Common myeloid progenitor, CD34-positive (primary cell): Measurements from ENCODE around the gene MYOF.

Source experiments
- CTCF ChIA-PET: fragments of 350-600 bp; sonication (Branson Sonifier 250); formaldehyde crosslinking; loops from one replicate; lab custom pipeline; 2021; ENCODE audit warnings: antibody characterized with exemption; lab: Charles Lee
- POLR2A ChIA-PET: fragments of 350-600 bp; sonication (Branson Sonifier 250); formaldehyde crosslinking; loops from one replicate; lab custom pipeline; 2021; ENCODE audit warnings: antibody characterized with exemption; lab: Charles Lee
- DNase-seq, 3 donors: peaks; one replicate each; pipeline versions ENCODE4 v3.0.0 to v3.0.0-alpha.2; 2013
- H3K27ac ChIP-seq, 2 experiments: 1 replicate in 1 of 2; 2 replicates in 1 of 2; pipeline ENCODE4 v1.7.0; 2013; ENCODE audit warnings: inconsistent platforms in 2 of 2, low read length in 2 of 2, mild to moderate bottlenecking in 2 of 2, low read depth in 1 of 2, moderate library complexity in 1 of 2; ENCODE audit not compliant: severe bottlenecking in 2 of 2, insufficient read depth in 1 of 2, poor library complexity in 1 of 2
- H3K27me3 ChIP-seq, 5 experiments: replicated peaks in 2 of 5; 1 replicate in 3 of 5; 2 replicates in 2 of 5; pipeline versions ENCODE4 v1.6.1 to v1.7.0; 2013; ENCODE audit warnings: low read length in 4 of 5, mild to moderate bottlenecking in 2 of 5, moderate library complexity in 2 of 5, inconsistent platforms in 1 of 5; ENCODE audit not compliant: insufficient read depth in 5 of 5, control insufficient read depth in 4 of 5
- H3K36me3 ChIP-seq, 4 experiments: 1 replicate in 2 of 4; 2 replicates in 2 of 4; pipeline versions ENCODE4 v1.6.1 to v1.7.0; 2013; ENCODE audit warnings: low read length in 3 of 4, control low read depth in 1 of 4, mild to moderate bottlenecking in 1 of 4; ENCODE audit not compliant: control insufficient read depth in 4 of 4, insufficient read depth in 4 of 4
- H3K4me1 ChIP-seq, 4 experiments: 1 replicate in 3 of 4; 2 replicates in 1 of 4; pipeline versions ENCODE4 v1.6.1 to v1.7.1; 2013; ENCODE audit warnings: low read length in 3 of 4, mild to moderate bottlenecking in 3 of 4, control low read depth in 1 of 4, inconsistent platforms in 1 of 4, moderate library complexity in 1 of 4; ENCODE audit not compliant: control insufficient read depth in 4 of 4, insufficient read depth in 4 of 4; ENCODE audit errors: control extremely low read depth in 1 of 4
- H3K4me3 ChIP-seq, 7 experiments: 1 replicate in 4 of 7; 2 replicates in 3 of 7; pipeline versions ENCODE4 v1.5.1 to v1.7.0; 2013; ENCODE audit warnings: mild to moderate bottlenecking in 7 of 7, low read length in 6 of 7, moderate library complexity in 6 of 7, inconsistent platforms in 2 of 7, low read depth in 2 of 7, control low read depth in 1 of 7; ENCODE audit not compliant: insufficient read depth in 4 of 7, control insufficient read depth in 1 of 7; ENCODE audit errors: extremely low read depth in 1 of 7
- H3K9me3 ChIP-seq, 5 experiments: 1 replicate in 4 of 5; 2 replicates in 1 of 5; pipeline versions ENCODE4 v1.6.1 to v1.7.1; 2013; ENCODE audit warnings: low read length in 4 of 5, mild to moderate bottlenecking in 2 of 5, inconsistent platforms in 1 of 5, low read depth in 1 of 5, moderate library complexity in 1 of 5; ENCODE audit not compliant: control insufficient read depth in 4 of 5, insufficient read depth in 2 of 5; ENCODE audit errors: control extremely low read depth in 1 of 5
- WGBS: methylation state at CpG from one replicate; pipeline ENCODE4 v1.1.5; 2013; ENCODE audit not compliant: insufficient coverage; 5-methylcytosine and 5-hydroxymethylcytosine counted together

The MYOF gene

GRCh38 chr10:93266858-93267257, 215.3 kb downstream of the MYOF start:
- ChIA-PET POLR2A (no interaction called here), CTCF (no interaction called here)
- Histone ChIP-seq H3K4me3 (no peak overlapping the region), H3K27me3 (no peaks in the 10 kb centered on the region), H3K36me3 (no peaks in the 10 kb centered on the region), H3K9me3 (peaks cover 0 to 12% (median 0%) of the 10 kb centered on the region in 5 experiments), H3K4me1 (peaks cover 0 to 5% (median 2%) of the 10 kb centered on the region in 4 experiments), H3K27ac (no peak overlapping the region)
- 96% methylated on average over 3 of the region's 4 CpGs for WGBS
- DNase-seq: no peak

DNA sequence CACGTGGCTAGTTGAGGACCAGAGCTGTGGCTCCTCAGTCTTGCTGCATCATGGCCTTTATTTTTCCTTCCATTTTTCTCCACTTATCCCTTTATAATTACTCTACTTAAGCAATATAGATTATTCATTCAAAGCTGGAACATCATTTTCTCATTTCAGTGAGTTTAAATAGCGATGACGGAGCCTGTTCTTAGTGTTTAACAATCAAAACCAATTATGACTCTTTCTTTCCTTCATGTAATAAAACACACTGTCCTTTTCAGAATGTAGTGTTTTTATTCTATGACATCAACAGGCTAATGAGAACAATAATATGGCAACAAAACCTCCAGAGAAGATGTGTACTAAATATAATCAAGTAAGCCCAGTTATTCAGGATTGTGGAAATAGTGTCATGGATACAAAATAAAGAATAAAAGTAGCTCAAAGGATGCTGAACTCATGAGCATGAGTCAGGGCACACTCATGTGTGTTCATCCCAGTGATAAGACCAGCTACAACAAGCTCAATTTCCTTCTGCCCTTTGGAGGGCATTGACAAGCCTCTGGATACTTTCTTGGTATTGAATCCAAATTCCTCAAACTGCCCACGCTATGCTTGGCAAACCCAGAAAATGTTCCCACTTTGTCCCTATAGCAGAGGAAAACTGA, 220.0 kb downstream of the MYOF start:
- Histone ChIP-seq H3K27ac (no peak overlapping the region), H3K27me3 (no peaks in the 10 kb centered on the region), H3K4me3 (no peak overlapping the region), H3K36me3 (no peaks in the 10 kb centered on the region), H3K4me1 (peaks cover 0 to 5% (median 2%) of the 10 kb centered on the region in 4 experiments), H3K9me3 (no peaks in the 10 kb centered on the region)
- DNase-seq: no peak
- WGBS: 97% methylated on average over 4 of the region's 4 CpGs
- ChIA-PET POLR2A (interaction anchor here (0.7 kb wide), 1 partner anchor 64 kb away, joined by 3 read pairs; no protein-coding TSS in a partner anchor), CTCF (no interaction called here)

DNA sequence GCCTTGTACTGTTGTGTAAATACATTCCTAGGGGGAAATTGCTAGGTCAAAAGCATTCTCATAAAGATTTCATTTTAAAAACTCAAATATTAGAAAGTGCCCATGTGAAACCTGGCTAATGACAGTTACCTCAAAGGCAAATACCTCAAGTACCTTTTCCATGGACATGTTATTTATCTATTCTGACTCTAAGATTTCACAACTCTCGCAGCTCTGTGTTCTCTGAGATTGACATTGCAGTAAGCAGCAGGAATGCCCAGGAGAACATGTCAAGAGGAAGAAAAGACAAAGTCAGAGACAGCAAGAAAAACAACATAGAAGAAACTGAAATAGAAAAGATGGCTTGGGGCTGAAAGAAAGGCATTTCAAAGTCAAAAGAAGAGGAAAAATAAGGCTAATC, 221.0 kb downstream of the MYOF start:
- Histone ChIP-seq H3K4me3 (no peak overlapping the region), H3K9me3 (no peaks in the 10 kb centered on the region), H3K27me3 (no peaks in the 10 kb centered on the region), H3K27ac (no peak overlapping the region), H3K36me3 (no peaks in the 10 kb centered on the region), H3K4me1 (no peaks in the 10 kb centered on the region)
- no CpG with 5 or more reads among the region's 1 CpG for WGBS
- no peak for DNase-seq
- ChIA-PET POLR2A (no interaction called here), CTCF (no interaction called here)

- WGBS: 100% methylated on average over 3 of the region's 5 CpGs
- no peaks in the 10 kb centered on the region for H3K27me3 ChIP-seq
- ChIA-PET POLR2A (no interaction called here), CTCF (no interaction called here)
- H3K27ac ChIP-seq: no peak overlapping the region
- no peaks in the 10 kb centered on the region for H3K36me3 ChIP-seq
- no peak overlapping the region for H3K4me3 ChIP-seq
- no peaks in the 10 kb centered on the region for H3K4me1 ChIP-seq
- DNase-seq: no peak
- no peaks in the 10 kb centered on the region for H3K9me3 ChIP-seq
Observed at GRCh38 chr10:93259126-93259525, 223.0 kb downstream of the MYOF start.
